ENCODE measurements around the gene DBR1.

- TF ChIP-seq EZH2 (IDR thresholded peaks at IDR 0.05; ENCODE audit: low read depth) (no peak), CTCF (conservative IDR thresholded peaks at IDR 0.05) (no peak)
These were observed 44.5 kb upstream of the DBR1 start for GRCh38 chr3:138219255-138219654.
